Epithelial cell of esophagus (primary cell): ENCODE data around the gene APBB2.

Source experiments
- DNase-seq: peaks from one replicate; pipeline ENCODE4 v3.0.0; 2010; ENCODE audit warnings: low read depth
- H3K4me3 ChIP-seq: 2 replicates; pipeline ENCODE4 v1.5.1; 2011; ENCODE audit warnings: mild to moderate bottlenecking, low read length, control low read depth
- TF ChIP-seq, protein P1 (sequence below): IDR thresholded peaks from 2 replicates; pipeline ENCODE4 v1.5.1; 2011; ENCODE audit warnings: low read depth, mild to moderate bottlenecking, low read length, control low read depth, inconsistent platforms; ENCODE audit not compliant: insufficient read depth; ENCODE audit errors: missing control alignments

Gene APBB2

DNA sequence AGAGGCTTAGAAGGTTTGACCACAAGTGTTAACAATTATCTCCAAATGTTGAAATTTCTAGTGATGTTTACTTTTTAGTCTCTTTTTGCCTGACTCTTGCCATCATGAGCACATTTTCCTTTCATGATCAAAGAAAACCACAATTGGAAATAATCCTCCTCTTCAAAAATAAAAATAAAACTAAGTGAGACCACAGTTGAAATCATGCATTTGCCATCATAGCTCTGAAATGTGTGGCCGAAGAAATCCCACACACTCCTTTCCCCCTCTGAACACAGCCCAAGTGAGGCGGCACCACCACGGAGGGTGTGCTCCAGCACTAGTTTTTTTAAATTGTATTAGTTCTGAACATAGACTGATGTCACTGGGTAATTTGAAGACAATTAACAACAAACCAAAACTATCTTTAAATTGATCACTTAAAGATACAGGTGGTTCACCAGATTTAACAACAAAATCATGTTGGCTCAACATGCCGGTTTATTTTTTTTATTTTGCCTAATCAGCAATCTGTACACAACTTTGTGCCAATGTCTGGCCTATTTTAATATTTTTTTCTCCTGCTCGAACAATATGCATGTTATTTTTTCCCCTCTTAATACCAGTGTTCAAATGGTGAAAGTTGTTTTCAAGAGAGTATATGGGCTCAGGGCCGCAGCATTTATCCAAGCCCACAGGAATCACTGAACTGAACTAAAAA lies 17.6 kb downstream of the APBB2 start:
- DNase-seq: no peak
- no peak overlapping the region for H3K4me3 ChIP-seq
- TF ChIP-seq, protein P1, sequence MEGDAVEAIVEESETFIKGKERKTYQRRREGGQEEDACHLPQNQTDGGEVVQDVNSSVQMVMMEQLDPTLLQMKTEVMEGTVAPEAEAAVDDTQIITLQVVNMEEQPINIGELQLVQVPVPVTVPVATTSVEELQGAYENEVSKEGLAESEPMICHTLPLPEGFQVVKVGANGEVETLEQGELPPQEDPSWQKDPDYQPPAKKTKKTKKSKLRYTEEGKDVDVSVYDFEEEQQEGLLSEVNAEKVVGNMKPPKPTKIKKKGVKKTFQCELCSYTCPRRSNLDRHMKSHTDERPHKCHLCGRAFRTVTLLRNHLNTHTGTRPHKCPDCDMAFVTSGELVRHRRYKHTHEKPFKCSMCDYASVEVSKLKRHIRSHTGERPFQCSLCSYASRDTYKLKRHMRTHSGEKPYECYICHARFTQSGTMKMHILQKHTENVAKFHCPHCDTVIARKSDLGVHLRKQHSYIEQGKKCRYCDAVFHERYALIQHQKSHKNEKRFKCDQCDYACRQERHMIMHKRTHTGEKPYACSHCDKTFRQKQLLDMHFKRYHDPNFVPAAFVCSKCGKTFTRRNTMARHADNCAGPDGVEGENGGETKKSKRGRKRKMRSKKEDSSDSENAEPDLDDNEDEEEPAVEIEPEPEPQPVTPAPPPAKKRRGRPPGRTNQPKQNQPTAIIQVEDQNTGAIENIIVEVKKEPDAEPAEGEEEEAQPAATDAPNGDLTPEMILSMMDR: no peak

DNA sequence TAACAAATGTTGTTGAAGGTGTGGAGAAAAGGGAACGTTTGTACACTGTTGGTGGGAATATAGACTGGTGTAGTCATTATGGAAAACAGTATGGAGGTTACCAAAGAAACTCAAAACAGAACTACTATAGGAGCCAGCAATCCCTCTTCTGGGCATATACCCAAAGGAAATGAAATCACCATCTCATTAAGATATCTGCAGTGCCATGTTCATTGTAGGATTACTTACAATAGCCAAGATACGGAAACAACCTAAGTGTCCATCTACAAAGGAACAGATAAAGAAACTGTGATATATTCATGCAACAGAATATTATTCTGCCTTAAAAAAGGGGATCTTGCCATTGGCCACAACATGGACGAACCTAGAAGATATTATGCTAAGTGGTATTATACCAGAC lies 22.2 kb downstream of the APBB2 start:
- no peak overlapping the region for H3K4me3 ChIP-seq
- DNase-seq: no peak
- TF ChIP-seq, protein P1: no peak

DNA sequence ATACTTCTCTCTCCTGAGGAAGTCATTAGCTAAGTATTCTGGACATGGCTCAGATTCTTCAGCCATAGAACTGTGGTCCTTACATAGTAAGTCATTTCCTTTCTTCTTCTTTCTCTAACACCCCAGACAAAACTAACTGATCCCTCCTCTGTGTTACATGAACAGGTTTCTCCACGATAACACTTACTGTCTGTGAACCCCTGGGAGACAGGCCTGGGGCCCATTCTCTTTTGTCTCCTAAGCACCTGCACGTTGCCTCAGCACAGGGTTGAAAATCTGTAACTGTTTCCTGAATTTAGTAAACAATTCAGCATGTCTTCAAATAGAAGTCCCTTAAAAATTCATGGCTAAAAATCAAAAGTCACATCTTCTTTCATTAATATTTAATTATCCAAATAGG lies 24.7 kb downstream of the APBB2 start:
- H3K4me3 ChIP-seq: no peak overlapping the region
- TF ChIP-seq, protein P1: no peak
- DNase-seq: no peak

DNA sequence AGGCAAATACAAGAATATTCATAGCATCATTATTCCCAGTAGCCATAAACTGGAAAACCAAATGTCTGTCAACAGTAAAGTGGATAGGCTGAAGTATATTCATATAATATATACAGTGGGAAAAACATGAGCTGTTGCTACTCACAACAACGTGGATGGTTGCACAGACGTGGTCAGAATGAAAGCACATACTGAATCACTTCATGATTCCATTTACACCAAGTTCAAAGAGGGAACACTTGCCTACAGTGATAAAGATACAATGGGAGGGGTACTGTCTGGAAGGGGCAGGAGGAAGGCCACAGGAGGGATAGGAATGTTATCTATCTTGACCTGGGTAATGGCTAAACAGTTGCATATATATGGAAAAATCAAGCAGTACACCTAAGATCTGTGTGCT lies 25.3 kb downstream of the APBB2 start:
- no peak for DNase-seq
- TF ChIP-seq, protein P1: no peak
- H3K4me3 ChIP-seq: no peak overlapping the region

DNA sequence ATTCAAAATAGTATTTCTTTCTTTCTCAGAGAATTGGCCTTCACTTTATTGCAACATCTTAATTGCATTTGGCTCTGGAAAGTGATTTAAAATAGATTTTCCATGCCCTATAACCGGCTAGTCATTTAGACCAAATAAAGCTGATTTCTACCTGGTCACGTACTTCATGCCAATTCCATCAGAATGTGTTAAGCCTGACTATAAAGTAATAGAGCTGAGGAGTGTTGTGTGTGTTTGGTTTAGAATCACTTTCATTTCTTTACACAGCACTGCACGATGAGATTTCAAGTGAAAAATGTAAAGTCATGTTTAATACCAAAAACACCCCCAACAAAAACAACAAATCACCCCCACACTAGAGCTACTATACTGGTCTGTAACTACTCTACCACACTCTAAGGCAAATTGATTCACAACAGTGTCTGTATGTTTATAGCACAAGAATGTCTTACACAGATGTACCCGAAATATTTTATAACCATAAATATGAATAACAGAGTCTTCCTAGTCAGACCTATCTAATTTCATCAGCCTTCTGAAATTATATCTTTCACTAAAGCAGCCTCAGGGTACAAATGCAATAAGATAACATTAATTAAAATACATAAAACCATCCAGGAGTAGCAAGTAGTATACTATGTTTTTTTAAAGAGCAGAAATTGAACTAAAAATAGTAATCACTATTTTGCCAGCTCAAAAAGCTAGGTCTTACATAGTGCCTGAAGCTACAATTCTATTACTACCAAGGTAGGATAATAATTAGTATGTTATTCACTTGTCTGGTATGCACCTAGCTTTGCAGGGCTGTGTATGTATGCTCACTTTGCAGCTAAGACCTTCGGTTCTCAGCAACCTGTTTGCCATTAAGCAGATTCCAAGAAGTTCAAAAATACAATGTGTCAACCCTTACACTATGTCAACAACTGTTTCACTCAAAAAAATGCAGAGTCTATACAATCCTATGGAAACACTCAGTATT lies 28.4 kb downstream of the APBB2 start:
- peak; percentile 80 for DNase-seq
- TF ChIP-seq, protein P1: no peak
- no peak overlapping the region for H3K4me3 ChIP-seq

DNA sequence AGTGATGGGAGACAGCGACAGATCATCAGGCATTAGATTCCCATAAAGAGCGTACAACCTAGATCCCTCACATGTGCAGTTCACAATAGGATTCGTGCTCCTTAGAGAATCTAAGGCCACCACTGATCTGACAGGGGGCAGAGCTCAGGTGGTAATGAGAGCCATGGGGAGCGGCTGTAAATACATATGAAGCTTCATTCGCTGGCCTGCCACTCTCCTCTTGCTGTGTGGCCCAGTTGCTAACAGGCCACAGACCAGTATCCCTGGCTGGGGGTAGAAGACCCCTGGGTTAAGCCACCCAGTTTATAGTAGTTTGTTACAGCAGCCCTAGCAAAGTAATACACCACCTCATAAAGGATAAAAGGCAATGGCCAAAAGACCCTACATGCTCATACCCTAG lies 30.3 kb downstream of the APBB2 start:
- no peak for DNase-seq
- no peak overlapping the region for H3K4me3 ChIP-seq
- TF ChIP-seq, protein P1: no peak
